DMS 273 treated with DMSO at 0.1 percent for 48 hours (cell line): Measurements from ENCODE around the gene CAAP1.
"Not testable (repeated sequence)": the region's sequence is repeated elsewhere in the genome, so short reads cannot be mapped to it uniquely, and the experiment has no call there.

Experiments
- DNase-seq: peaks from one replicate; lab custom pipeline; 2025; lab: John Stamatoyannopoulos, UW

Gene CAAP1

GRCh38 chr9:26828391-26828955 lies 64.1 kb downstream of the CAAP1 start:
- not testable (repeated sequence) for DNase-seq

- DNase-seq = no peak
Measured at GRCh38 chr9:26814799-26815198, 77.8 kb downstream of the CAAP1 start.

GRCh38 chr9:26813247-26813646 lies 79.4 kb downstream of the CAAP1 start:
- DNase-seq = no peak

- no peak for DNase-seq
Measured at GRCh38 chr9:26812217-26812616, 80.4 kb downstream of the CAAP1 start.

- no peak for DNase-seq
Measured at GRCh38 chr9:26811106-26811505, 81.5 kb downstream of the CAAP1 start.

- no peak for DNase-seq
Measured at GRCh38 chr9:26809795-26810194, 82.8 kb downstream of the CAAP1 start.

- no peak for DNase-seq
Measured at GRCh38 chr9:26807161-26807560, 85.4 kb downstream of the CAAP1 start.

GRCh38 chr9:26802921-26803320 lies 89.7 kb downstream of the CAAP1 start:
- DNase-seq = no peak

GRCh38 chr9:26801772-26802171 lies 90.8 kb downstream of the CAAP1 start:
- no peak for DNase-seq

GRCh38 chr9:26800322-26800721 lies 92.3 kb downstream of the CAAP1 start:
- no peak for DNase-seq

GRCh38 chr9:26791274-26791673 lies 101.3 kb downstream of the CAAP1 start:
- no peak for DNase-seq
